Fibroblast of mammary gland (primary cell): ENCODE measurements around the gene CRACDL.
A peak's percentile ranks its signal among the peaks of the same experiment; 100 is the strongest.
"Not testable (repeated sequence)": the region's sequence is repeated elsewhere in the genome, so short reads cannot be mapped to it uniquely, and the experiment has no call there.

Experiments
- DNase-seq: peaks from one replicate; pipeline ENCODE4 v3.0.0-alpha.2; 2010; ENCODE audit warnings: low read depth
- H3K4me3 ChIP-seq: 2 replicates; pipeline ENCODE4 v1.5.1; 2011; ENCODE audit warnings: low read depth, mild to moderate bottlenecking, low read length, moderate library complexity; ENCODE audit not compliant: control insufficient read depth
- TF ChIP-seq, protein P1 (sequence below): conservative IDR thresholded peaks from 2 replicates; pipeline ENCODE4 v1.5.1; 2011; ENCODE audit warnings: low read depth, low read length, inconsistent platforms; ENCODE audit not compliant: control insufficient read depth, insufficient read depth

CRACDL gene

DNA sequence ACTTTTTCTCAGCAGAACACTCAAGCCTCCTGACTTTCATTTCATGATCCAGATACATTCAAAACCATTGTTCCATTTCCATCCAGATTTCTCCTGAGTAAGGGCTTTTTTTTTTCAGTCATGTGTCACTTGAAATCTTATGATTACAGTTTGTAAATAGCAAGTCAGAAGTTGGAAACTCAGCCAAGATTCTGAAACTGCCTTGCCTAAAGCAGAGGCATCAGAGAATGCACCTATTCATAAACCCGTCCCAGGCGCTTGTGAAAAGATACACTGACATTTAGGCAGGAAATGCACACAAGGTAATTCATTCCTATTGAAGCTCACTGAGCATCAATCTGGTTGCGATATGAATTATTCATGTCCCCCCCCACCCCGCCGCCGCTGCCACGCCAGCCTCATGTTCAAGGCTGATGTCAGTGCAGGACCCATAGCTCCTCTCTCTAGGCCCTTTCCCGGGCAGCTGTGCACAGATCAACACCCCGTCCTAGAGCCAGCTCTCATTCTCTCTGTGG is 174.7 kb downstream of the CRACDL start:
- no peak overlapping the region for H3K4me3 ChIP-seq
- TF ChIP-seq, protein P1, sequence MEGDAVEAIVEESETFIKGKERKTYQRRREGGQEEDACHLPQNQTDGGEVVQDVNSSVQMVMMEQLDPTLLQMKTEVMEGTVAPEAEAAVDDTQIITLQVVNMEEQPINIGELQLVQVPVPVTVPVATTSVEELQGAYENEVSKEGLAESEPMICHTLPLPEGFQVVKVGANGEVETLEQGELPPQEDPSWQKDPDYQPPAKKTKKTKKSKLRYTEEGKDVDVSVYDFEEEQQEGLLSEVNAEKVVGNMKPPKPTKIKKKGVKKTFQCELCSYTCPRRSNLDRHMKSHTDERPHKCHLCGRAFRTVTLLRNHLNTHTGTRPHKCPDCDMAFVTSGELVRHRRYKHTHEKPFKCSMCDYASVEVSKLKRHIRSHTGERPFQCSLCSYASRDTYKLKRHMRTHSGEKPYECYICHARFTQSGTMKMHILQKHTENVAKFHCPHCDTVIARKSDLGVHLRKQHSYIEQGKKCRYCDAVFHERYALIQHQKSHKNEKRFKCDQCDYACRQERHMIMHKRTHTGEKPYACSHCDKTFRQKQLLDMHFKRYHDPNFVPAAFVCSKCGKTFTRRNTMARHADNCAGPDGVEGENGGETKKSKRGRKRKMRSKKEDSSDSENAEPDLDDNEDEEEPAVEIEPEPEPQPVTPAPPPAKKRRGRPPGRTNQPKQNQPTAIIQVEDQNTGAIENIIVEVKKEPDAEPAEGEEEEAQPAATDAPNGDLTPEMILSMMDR: no peak
- no peak for DNase-seq

DNA sequence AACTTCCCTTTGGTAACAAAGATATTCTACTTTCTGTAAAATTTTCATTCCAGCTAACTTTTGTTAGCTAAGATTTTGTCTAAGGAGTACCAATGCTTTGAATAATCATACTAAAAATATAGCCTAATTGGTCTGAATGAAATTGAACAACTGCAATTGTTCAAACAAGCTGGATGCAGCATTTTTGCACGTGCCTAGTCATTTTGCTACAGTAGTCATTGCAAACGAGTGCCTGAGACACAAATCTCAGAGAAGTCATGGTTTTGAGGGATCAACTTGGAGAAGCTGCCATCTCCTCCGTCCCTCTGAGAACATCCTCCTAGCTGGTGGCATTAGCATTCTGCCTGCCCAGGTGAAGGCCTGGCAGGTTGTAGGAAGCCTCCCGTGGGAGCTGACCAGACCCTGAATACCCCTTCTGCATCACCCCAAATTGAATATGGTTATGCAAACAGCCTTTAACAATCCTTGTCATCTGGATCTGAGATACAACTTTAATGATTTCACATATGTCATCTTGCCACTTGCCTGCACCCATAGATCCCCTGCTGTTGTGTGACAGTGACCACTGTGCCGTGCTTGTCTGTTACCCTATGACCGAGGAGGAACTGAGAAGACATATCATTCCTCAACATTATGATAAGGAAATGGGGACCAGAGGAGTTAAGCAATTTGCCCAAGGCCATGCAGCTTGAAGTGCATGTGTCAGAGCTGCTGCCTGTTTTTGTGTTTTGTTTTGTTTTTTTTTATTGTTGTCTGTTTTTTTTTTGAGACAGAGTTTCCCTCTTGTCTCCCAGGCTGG is 176.0 kb downstream of the CRACDL start:
- no peak overlapping the region for H3K4me3 ChIP-seq
- TF ChIP-seq, protein P1: no peak
- DNase-seq: no peak

- DNase-seq: no peak
- H3K4me3 ChIP-seq: no peak overlapping the region
- TF ChIP-seq, protein P1: no peak
Measured at GRCh38 chr2:98759338-98759737, 176.7 kb downstream of the CRACDL start.

GRCh38 chr2:98757904-98758421 is 178.1 kb downstream of the CRACDL start:
- peak; percentile 97 for DNase-seq
- TF ChIP-seq, protein P1: no peak
- H3K4me3 ChIP-seq: no peak overlapping the region

- no peak for DNase-seq
- TF ChIP-seq, protein P1: no peak
- no peak overlapping the region for H3K4me3 ChIP-seq
Measured at GRCh38 chr2:98753801-98754200, 182.2 kb downstream of the CRACDL start.

DNA sequence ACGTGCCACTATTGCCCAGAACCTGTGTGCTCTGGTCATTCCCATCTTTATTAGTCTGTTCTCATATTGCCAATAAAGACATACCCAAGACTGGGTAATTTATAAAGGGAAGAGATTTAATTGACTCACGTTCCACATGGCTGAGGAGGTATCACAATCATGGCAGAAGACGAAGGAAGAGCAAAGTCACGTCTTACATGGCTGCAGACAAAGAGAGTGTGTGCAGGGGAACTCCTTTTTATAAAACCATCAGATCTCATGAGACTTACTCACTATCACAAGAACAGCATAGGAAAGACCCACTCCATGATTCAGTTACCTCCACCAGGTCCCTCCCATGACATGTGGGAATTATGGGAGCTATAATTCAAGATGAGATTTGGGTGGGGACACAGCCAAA is 183.3 kb downstream of the CRACDL start:
- not testable (repeated sequence) for H3K4me3 ChIP-seq, DNase-seq

GRCh38 chr2:98751748-98752147 is 184.3 kb downstream of the CRACDL start:
- TF ChIP-seq, protein P1: no peak
- DNase-seq: no peak
- H3K4me3 ChIP-seq: no peak overlapping the region
